ENCODE results near the gene RNF214.

- no peak for TF ChIP-seq CTCF (conservative IDR thresholded peaks at IDR 0.05; ENCODE audit: low read depth, low read length)
- TF ChIP-seq EZH2phosphoT487 (IDR thresholded peaks at IDR 0.05; ENCODE audit: borderline replicate concordance, low read length): no peak
- TF ChIP-seq EZH2 (IDR thresholded peaks at IDR 0.05; ENCODE audit: low read length, unreplicated experiment): no peak
Observed at GRCh38 chr11:117327567-117328374, 95.3 kb downstream of the RNF214 start, which contains the start of gene CEP164.

Data from PC-3 (cell line).